Thyroid gland (tissue), 4 donors: ENCODE results near the gene TACO1. TPM values are rescaled to one million over a fixed set of nuclear protein-coding genes. Genes with fewer than 3 reads are reported as not detected.
A peak's percentile ranks its signal among the peaks of the same experiment; 100 is the strongest.

Source experiments
- DNase-seq, 2 donors: peaks; one replicate each; pipeline ENCODE4 v3.0.0-alpha.2; 2019
- H3K27ac ChIP-seq, 3 donors: fragments of 200-600 bp; sonication (generic); 1 replicate in 2 of 3; 2 replicates in 1 of 3; pipeline ENCODE4 v1.5.1; 2016 to 2019; ENCODE audit warnings: mild to moderate bottlenecking in 1 of 3, moderate library complexity in 1 of 3
- H3K27me3 ChIP-seq: fragments of 200-600 bp; sonication (generic); one replicate; pipeline ENCODE4 v1.5.1; 2019
- H3K36me3 ChIP-seq, 2 donors: fragments of 200-600 bp; sonication (generic); one replicate each; pipeline ENCODE4 v1.5.1; 2016 to 2019
- H3K4me1 ChIP-seq, 2 donors: fragments of 200-600 bp; sonication (generic); one replicate each; pipeline ENCODE4 v1.5.1; 2017 to 2019
- H3K4me3 ChIP-seq, 3 donors: fragments of 200-600 bp; sonication (generic); replicated peaks in 1 of 3; 1 replicate in 2 of 3; 2 replicates in 1 of 3; pipeline ENCODE4 v1.5.1; 2016; ENCODE audit warnings: mild to moderate bottlenecking in 1 of 3
- H3K9me3 ChIP-seq: fragments of 200-600 bp; sonication (generic); one replicate; pipeline ENCODE4 v1.5.1; 2017
- CTCF ChIP-seq, 6 experiments: fragments of 200-600 bp in 3 of 6; fragments of 450-650 bp in 3 of 6; sonication (generic) in 3 of 6; IDR thresholded peaks; one replicate each; pipeline ENCODE4 v1.5.1; 2016 to 2019; ENCODE audit warnings: antibody characterized with exemption in 6 of 6, mild to moderate bottlenecking in 2 of 6, inconsistent platforms in 1 of 6, moderate library complexity in 1 of 6
- POLR2A ChIP-seq, 2 donors: fragments of 450-650 bp; IDR thresholded peaks; one replicate each; pipeline ENCODE4 v1.6.1; 2017; ENCODE audit warnings: antibody characterized with exemption in 2 of 2, mild to moderate bottlenecking in 2 of 2, moderate library complexity in 1 of 2
- WGBS, 2 donors: methylation state at CpG; one replicate each; pipeline ENCODE4 v1.1.5; 2017; 5-methylcytosine and 5-hydroxymethylcytosine counted together
- intact Hi-C: fragments of 100-400 bp; cut with DNase I; formaldehyde crosslinking; loops from one replicate; pipeline ENCODE4 v1.15.1; 2023
- total RNA-seq, 4 donors: library from RNA; depleted of rRNA; stranded (reverse); fragments of >200 nt; gene quantifications; one replicate each; pipeline ENCODE4 v1.2.3, GENCODE V29; 2016

TACO1 gene
- total RNA-seq, 4 donors from 2014 or later, result 15.3 to 17.1 (median 16.0) TPM

GRCh38 chr17:63622574-63623390 is 22.1 kb downstream of the TACO1 start:
- intact Hi-C loops, result no loop called here
- H3K4me3 ChIP-seq, result peak overlapping the region; percentile 35 to 82 (median 64)
- no peaks in the 10 kb centered on the region for H3K27me3 ChIP-seq
- peak overlapping the region; percentile 51 to 57 (median 57) for H3K27ac ChIP-seq
- peak; percentile 76 to 77 for DNase-seq
- H3K36me3 ChIP-seq, result no peaks in the 10 kb centered on the region
- TF ChIP-seq POLR2A (IDR thresholded peaks at IDR 0.05) (no peak), CTCF (IDR thresholded peaks at IDR 0.05) (no peak)
- WGBS, 2 donors, result 0 to 1% methylated on average over 26 to 38 of the region's 100 CpGs
- peaks cover 19 to 29% of the 10 kb centered on the region in 2 donors for H3K4me1 ChIP-seq
- no peaks in the 10 kb centered on the region for H3K9me3 ChIP-seq

GRCh38 chr17:63623786-63624530 is 23.3 kb downstream of the TACO1 start:
- H3K4me1 ChIP-seq, result peaks cover 19 to 30% of the 10 kb centered on the region in 2 donors
- WGBS, 2 donors, result 67 to 71% methylated on average over 7 of the region's 7 CpGs
- TF ChIP-seq POLR2A (IDR thresholded peaks at IDR 0.05) (no peak), CTCF (IDR thresholded peaks at IDR 0.05) (no peak)
- intact Hi-C loops, result no loop called here
- peak overlapping the region in 1 of 3 donors; percentile 64 for H3K4me3 ChIP-seq
- H3K9me3 ChIP-seq, result no peaks in the 10 kb centered on the region
- peak overlapping the region in 1 of 3 donors; percentile 38 for H3K27ac ChIP-seq
- H3K36me3 ChIP-seq, result no peaks in the 10 kb centered on the region
- H3K27me3 ChIP-seq, result no peaks in the 10 kb centered on the region
- no peak for DNase-seq

GRCh38 chr17:63624531-63624880 is 23.8 kb downstream of the TACO1 start:
- Histone ChIP-seq H3K27me3 (no peaks in the 10 kb centered on the region), H3K27ac (no peak overlapping the region), H3K4me1 (peaks cover 25 to 35% of the 10 kb centered on the region in 2 donors), H3K36me3 (no peaks in the 10 kb centered on the region), H3K9me3 (no peaks in the 10 kb centered on the region), H3K4me3 (no peak overlapping the region)
- no peak for DNase-seq
- intact Hi-C loops, result no loop called here
- TF ChIP-seq POLR2A (IDR thresholded peaks at IDR 0.05) (no peak), CTCF (IDR thresholded peaks at IDR 0.05) (no peak)
- WGBS, 2 donors, result 93 to 97% methylated on average over 1 of the region's 1 CpG

GRCh38 chr17:63626551-63627180 is 26.0 kb downstream of the TACO1 start:
- no peaks in the 10 kb centered on the region for H3K27me3 ChIP-seq
- H3K9me3 ChIP-seq, result no peaks in the 10 kb centered on the region
- TF ChIP-seq POLR2A (IDR thresholded peaks at IDR 0.05) (no peak), CTCF (IDR thresholded peaks at IDR 0.05) (no peak)
- H3K4me1 ChIP-seq, result peaks cover 26 to 45% of the 10 kb centered on the region in 2 donors
- no peak overlapping the region for H3K27ac ChIP-seq
- DNase-seq, result no peak
- no peak overlapping the region for H3K4me3 ChIP-seq
- 74 to 77% methylated on average over 4 of the region's 4 CpGs for WGBS, 2 donors
- no peaks in the 10 kb centered on the region for H3K36me3 ChIP-seq
- intact Hi-C loops, result no loop called here
